ENCODE measurements around the gene SYCP2L.

GRCh38 chr6:10949579-10950490, 63.0 kb downstream of the SYCP2L start:
- TF ChIP-seq CTCF (IDR thresholded peaks at IDR 0.05) (no peak), EP300 (IDR thresholded peaks at IDR 0.05) (no peak), POLR2AphosphoS5 (IDR thresholded peaks at IDR 0.05) (no peak), POLR2A (IDR thresholded peaks at IDR 0.05) (no peak)

Data from suprapubic skin (tissue), 4 donors.